Nephron (organoid): Measurements from ENCODE around the gene SIM2.

Source experiments
- H3K27ac Mint-ChIP-seq, 3 experiments: 2 replicates each; pipeline ENCODE4 v1.8.0; 2020; ENCODE audit warnings: mixed read lengths in 3 of 3, mild to moderate bottlenecking in 2 of 3, moderate library complexity in 1 of 3
- H3K27me3 Mint-ChIP-seq: 2 replicates; pipeline ENCODE4 v1.8.0; 2021; ENCODE audit warnings: low read depth, mild to moderate bottlenecking, moderate library complexity, mixed read lengths
- H3K36me3 Mint-ChIP-seq: 2 replicates; pipeline ENCODE4 v1.8.0; 2020; ENCODE audit warnings: low read depth, mixed read lengths
- H3K4me1 Mint-ChIP-seq: 2 replicates; pipeline ENCODE4 v1.8.0; 2020; ENCODE audit warnings: mixed read lengths
- H3K4me3 Mint-ChIP-seq, 3 experiments: 2 replicates each; pipeline ENCODE4 v1.8.0; 2020; ENCODE audit warnings: mild to moderate bottlenecking in 3 of 3, mixed read lengths in 3 of 3, moderate library complexity in 2 of 3
- H3K9me3 Mint-ChIP-seq: 2 replicates; pipeline ENCODE4 v1.8.0; 2020; ENCODE audit warnings: mixed read lengths
- TF ChIP-seq, protein P1 (sequence below), 3 experiments: fragments of 200-600 bp; sonication (generic); IDR thresholded peaks; one replicate each; pipeline ENCODE4 v1.5.0; 2021; ENCODE audit warnings: antibody characterized with exemption in 3 of 3; ENCODE audit not compliant: unreplicated experiment in 3 of 3

Gene SIM2

DNA sequence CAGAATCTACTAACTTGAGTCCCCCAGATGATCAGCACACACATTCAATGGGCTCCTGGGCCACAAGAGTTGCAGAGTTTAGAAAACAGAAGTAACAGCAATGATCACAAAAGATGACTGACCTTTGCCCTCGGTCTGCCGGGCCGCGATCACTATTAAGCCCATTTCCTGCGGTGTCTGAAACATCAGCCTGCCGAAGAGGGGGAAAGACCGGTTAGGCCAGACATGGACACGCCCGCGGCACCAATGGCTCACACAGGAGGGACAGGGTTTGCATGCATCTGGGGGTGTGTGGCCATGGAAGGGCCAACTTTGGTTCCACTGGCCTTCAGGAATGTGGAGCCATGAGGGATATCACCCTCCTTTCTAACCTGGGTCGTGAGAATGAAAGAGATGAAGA, 68.2 kb downstream of the SIM2 start:
- Mint-ChIP-seq H3K4me1 (peaks cover 34% of the 10 kb centered on the region), H3K9me3 (no peaks in the 10 kb centered on the region), H3K27me3 (peaks cover 37% of the 10 kb centered on the region), H3K36me3 (no peaks in the 10 kb centered on the region), H3K4me3 (no peak overlapping the region), H3K27ac (peak overlapping the region in 2 of 3 experiments; percentile 42 to 93)
- TF ChIP-seq, protein P1, sequence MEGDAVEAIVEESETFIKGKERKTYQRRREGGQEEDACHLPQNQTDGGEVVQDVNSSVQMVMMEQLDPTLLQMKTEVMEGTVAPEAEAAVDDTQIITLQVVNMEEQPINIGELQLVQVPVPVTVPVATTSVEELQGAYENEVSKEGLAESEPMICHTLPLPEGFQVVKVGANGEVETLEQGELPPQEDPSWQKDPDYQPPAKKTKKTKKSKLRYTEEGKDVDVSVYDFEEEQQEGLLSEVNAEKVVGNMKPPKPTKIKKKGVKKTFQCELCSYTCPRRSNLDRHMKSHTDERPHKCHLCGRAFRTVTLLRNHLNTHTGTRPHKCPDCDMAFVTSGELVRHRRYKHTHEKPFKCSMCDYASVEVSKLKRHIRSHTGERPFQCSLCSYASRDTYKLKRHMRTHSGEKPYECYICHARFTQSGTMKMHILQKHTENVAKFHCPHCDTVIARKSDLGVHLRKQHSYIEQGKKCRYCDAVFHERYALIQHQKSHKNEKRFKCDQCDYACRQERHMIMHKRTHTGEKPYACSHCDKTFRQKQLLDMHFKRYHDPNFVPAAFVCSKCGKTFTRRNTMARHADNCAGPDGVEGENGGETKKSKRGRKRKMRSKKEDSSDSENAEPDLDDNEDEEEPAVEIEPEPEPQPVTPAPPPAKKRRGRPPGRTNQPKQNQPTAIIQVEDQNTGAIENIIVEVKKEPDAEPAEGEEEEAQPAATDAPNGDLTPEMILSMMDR (IDR thresholded peaks at IDR 0.05; ENCODE audit: unreplicated experiment in 3 of 3) = no peak

DNA sequence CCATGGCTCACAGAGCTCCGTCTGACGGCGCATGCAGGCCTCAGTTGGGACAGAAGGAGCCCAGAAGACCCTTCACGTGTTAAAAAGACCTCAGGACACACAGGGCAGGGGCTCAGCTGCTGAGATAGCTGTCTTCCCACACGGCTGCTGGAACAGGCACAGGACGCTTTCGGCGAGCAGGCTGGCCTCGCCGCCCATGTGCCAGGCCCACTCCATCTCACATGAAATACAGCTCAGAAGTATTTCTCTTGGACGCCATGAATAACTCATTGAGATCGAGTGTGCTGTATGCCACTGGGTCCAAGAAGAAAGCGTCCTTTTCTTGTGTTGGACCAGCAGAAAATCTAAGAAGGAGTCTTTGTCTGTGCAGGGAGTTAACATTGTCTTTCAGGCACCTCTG, 69.6 kb downstream of the SIM2 start:
- peak overlapping the region; percentile 86 to 93 (median 89) for H3K27ac Mint-ChIP-seq
- peak overlapping the region in 1 of 3 experiments; percentile 8 for H3K4me3 Mint-ChIP-seq
- peaks cover 38% of the 10 kb centered on the region for H3K4me1 Mint-ChIP-seq
- no peaks in the 10 kb centered on the region for H3K9me3 Mint-ChIP-seq
- TF ChIP-seq, protein P1 (IDR thresholded peaks at IDR 0.05; ENCODE audit: unreplicated experiment in 3 of 3) = no peak
- no peaks in the 10 kb centered on the region for H3K36me3 Mint-ChIP-seq
- H3K27me3 Mint-ChIP-seq = peaks cover 25% of the 10 kb centered on the region

DNA sequence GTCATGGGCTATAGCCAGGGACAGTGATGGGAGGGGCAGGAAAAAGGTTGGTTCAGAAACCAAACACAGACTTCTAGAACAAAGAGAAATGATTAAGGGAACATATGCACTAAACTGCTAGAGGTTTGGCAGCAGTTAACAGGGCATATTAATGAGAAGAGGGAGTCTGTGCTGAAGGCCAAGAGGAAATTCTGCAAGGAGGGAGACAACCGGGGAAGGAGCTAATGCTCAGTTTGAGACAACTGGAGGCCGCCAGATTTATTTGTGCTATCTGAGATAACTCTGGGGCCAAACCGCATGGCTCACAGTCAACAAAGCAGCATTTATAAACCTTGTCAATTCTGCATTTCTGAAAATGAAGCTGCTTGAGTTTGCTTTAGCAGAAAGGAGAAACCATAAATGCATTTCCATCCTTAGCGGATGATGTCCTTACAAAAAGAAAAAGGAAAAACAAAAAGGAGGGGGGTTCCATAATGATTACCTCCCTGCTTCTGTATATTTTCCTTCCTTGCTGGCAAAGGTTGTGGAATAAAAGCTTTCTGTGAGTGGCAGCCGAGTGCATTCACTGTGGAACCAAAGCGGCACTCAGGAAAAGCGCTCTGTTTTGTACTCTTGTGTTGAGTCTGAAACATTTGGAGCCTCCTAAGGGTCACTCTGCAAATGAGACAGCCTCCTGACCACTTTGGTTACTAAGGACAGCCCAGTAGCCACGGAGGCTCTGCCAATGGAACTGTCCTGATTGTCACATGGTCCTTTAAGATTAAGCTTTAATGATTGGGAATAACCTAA, 70.3 kb downstream of the SIM2 start:
- Mint-ChIP-seq H3K9me3 (no peaks in the 10 kb centered on the region), H3K4me1 (peaks cover 42% of the 10 kb centered on the region), H3K27ac (peak overlapping the region; percentile 86 to 93 (median 89)), H3K36me3 (no peaks in the 10 kb centered on the region), H3K4me3 (peak overlapping the region in 1 of 3 experiments; percentile 8), H3K27me3 (peaks cover 21% of the 10 kb centered on the region)
- TF ChIP-seq, protein P1 (IDR thresholded peaks at IDR 0.05; ENCODE audit: unreplicated experiment in 3 of 3) = no peak

DNA sequence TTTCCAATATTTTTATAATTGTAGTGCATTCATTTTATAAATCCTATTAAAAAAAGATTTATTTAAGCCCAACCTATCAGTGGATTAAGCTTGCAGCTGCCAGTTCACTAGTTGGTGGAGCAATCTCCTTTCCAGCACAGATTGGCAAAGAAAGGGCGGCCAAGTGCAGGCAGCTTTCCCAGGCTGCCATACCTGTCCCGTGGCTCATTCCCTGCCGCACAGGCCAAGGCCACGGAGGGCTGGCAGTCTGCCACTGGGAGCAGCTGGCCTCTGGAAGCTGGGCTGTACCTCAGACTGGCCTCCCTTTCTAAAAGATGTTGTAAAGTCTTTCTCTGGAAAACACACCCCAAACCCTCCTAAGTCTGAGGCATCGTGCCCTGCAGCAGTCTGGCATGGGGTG, 74.2 kb downstream of the SIM2 start:
- no peaks in the 10 kb centered on the region for H3K36me3 Mint-ChIP-seq
- H3K9me3 Mint-ChIP-seq = no peaks in the 10 kb centered on the region
- H3K4me1 Mint-ChIP-seq = peaks cover 54% of the 10 kb centered on the region
- peak overlapping the region; percentile 65 to 86 (median 77) for H3K27ac Mint-ChIP-seq
- no peak overlapping the region for H3K4me3 Mint-ChIP-seq
- TF ChIP-seq, protein P1 (IDR thresholded peaks at IDR 0.05; ENCODE audit: unreplicated experiment in 3 of 3) = no peak
- H3K27me3 Mint-ChIP-seq = peaks cover 8% of the 10 kb centered on the region

DNA sequence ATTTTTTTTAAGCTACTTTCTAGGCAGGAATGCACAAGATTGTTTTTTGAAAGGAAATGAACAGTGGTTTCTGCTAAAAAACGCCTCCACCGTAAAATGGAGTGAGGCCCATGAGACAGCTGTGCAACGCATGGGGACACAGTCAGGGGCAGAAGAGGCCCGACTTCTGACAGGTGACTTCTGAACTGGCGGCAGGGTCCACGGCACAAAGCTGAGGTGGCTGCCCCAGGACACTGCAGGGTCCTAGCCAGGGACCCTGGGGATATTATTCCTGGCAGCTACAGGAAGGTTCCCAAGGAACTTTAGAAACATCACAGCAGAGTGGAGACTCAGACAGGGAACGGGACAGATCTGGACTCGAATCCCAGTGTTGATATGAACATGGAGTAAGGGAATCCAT, 75.1 kb downstream of the SIM2 start:
- peak overlapping the region; percentile 31 to 86 (median 65) for H3K27ac Mint-ChIP-seq
- H3K36me3 Mint-ChIP-seq = no peaks in the 10 kb centered on the region
- H3K4me1 Mint-ChIP-seq = peaks cover 45% of the 10 kb centered on the region
- H3K4me3 Mint-ChIP-seq = no peak overlapping the region
- TF ChIP-seq, protein P1 (IDR thresholded peaks at IDR 0.05; ENCODE audit: unreplicated experiment in 3 of 3) = no peak
- H3K27me3 Mint-ChIP-seq = peaks cover 7% of the 10 kb centered on the region
- H3K9me3 Mint-ChIP-seq = no peaks in the 10 kb centered on the region
